DMS153 treated with DMSO at 0.1 percent for 48 hours (cell line): ENCODE measurements around the gene ASNSD1.
A peak's percentile ranks its signal among the peaks of the same experiment; 100 is the strongest.
"Not testable (repeated sequence)": the region's sequence is repeated elsewhere in the genome, so short reads cannot be mapped to it uniquely, and the experiment has no call there.

Experiments used
- DNase-seq: peaks from one replicate; lab custom pipeline; 2025; ENCODE audit not compliant: unreplicated experiment; lab: John Stamatoyannopoulos, UW

Gene ASNSD1

GRCh38 chr2:189646521-189646920, 14.7 kb upstream of the ASNSD1 start:
- DNase-seq = no peak

DNA sequence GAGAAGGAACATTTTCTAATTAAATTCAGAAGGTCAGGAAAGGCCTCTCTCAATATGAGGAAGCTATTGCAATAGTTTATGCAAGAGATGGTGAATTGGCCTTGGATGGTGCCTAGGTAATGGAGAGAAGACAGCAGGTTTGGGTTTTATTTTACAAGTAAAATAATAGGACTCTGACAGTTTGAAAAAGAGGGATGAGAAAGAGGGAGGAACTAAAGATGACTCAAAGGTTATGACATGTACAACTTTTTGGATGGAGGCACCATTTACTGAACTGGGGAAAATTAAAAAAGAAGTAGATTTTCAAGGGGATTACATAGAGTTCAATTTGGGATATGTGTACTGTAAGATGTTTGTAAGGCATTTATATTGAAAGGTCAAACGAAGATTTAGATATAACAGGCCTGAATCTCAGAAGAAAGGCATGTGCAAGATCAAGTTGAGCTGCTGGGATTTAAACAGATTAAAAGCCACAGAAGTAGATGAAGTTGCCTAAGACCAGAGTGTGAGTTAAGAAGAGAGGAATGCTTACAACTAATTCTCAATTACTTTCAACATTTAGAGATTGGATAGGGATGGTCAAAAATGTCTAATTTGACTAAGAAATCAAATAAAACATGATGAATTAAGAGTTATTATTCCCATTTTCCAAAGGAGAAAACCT, 12.3 kb upstream of the ASNSD1 start:
- DNase-seq = no peak

DNA sequence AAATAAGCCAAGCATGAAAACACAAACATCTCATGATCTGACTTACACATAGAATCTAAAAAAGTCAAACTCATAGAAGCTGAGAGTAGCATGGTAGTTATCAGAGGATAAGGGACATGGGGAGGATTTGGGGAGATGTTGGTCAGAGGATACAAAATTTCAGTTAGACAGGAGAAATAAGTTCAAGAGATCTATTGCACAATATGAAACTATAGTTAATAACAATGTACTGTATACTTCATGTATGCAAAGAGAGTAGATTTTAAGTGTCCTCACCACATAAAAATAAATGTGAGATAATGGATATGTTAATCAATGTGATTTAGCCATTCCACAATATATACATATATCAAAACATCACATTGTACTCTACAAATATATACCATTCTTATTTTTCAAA, 10.0 kb upstream of the ASNSD1 start:
- no peak for DNase-seq

DNA sequence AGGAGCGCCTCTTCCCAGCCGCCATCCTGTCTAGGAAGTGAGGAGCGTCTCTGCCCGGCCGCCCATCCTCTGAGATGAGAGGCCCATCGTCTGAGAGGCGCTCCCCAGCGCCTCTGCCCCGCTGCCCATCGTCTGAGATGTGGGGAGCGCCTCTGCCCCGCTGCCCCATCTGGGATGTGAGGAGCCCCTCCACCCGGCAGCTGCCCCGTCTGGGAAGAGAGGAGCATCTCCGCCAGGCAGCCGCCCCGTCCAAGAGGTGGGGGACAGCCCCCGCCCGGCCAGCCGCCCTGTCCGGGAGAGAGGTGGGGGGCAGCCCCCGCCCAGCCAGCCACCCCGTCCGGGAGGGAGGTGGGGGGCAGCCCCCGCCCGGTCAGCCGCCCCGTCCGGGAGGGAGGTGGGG, 7.8 kb upstream of the ASNSD1 start:
- not testable (repeated sequence) for DNase-seq

GRCh38 chr2:189654641-189655040, 6.6 kb upstream of the ASNSD1 start:
- DNase-seq = no peak

DNA sequence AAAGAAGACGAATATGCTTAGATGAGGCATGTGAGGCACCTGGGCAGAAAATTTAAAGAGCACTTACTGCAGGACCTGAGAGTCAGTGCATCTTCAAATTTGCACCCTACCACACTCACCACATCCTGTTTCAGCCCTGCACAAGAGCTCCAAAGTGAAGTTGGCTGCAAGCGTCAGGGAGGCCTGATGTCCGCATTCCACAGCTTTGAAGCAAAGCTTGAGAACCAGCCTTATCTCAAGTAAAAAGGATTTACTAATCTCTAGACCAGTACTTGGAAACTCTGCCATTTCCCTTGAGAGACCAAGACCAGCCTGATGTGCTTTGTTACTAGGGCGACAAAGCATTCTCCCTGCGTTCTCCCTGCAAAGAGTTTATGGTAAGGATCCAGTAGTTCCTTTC, 3.4 kb upstream of the ASNSD1 start:
- DNase-seq = no peak

- no peak for DNase-seq
Observed at GRCh38 chr2:189658306-189659212, 2.7 kb upstream of the ASNSD1 start.

- no peak for DNase-seq
Observed at GRCh38 chr2:189659734-189660133, 1.5 kb upstream of the ASNSD1 start.

- no peak for DNase-seq
Observed at GRCh38 chr2:189660803-189661147, 484 bp upstream of the ASNSD1 start.

DNA sequence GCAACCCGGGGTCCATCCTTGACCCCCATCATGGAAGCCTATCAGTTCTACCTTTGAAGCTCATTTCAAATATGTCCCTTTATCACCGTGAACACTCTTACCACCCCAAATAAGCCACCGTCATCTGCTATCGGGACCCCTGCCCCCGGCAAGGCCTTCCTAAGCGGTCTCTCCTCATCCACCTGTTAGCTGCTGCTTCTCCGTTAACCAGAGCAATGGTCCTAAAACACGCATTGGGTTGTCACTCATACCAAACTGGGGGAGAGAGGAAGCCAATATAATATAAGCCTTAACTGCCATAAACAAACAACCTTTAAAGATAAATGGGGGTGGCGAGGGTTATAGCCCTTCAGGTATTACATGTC, 680 bp downstream of the ASNSD1 start:
- DNase-seq = no peak

DNA sequence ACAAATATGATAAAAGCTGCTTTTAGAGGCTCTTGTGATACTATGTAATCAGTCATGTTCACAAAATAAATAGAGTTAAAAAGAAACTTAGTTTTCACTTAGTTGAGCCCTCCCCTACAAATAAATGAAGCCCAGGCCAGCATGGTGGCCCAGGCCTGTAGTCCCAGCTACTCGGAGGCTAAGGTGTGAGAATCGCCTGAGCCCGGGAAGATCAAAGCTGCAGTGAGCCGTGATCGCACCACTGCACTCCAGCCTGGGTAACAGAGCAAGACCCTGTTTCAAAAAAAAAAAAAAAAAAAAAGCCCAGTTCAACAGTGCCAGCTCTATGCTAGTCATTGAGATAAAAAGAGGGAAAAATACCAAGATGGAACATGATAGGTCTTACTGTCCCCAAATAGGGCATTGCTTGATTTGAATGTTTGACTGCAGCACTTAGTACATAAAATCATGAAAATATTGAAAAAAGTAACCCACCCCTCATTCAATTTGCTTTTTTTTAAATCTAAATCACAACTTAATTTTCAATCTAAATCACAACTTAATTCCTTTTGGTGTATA, 1.5 kb downstream of the ASNSD1 start:
- DNase-seq = no peak

DNA sequence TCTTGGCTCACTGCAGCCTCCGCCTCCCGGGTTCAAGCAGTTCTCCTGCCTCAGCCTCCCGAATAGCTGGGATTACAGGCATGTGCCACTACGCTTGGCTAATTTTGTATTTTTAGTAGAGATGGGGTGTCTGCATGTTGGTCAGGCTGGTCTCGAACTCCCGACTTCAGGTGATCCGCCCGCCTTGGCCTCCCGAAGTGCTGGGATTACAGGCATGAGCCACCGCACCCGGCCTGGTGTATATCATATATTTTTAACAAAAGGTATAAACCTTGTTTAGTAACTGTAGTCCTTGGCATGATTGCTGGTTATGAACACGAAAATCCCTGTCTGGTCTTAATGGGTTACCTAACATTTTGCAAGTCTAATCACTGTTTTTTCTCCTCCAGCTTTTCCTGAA, 2.1 kb downstream of the ASNSD1 start:
- not testable (repeated sequence) for DNase-seq

DNA sequence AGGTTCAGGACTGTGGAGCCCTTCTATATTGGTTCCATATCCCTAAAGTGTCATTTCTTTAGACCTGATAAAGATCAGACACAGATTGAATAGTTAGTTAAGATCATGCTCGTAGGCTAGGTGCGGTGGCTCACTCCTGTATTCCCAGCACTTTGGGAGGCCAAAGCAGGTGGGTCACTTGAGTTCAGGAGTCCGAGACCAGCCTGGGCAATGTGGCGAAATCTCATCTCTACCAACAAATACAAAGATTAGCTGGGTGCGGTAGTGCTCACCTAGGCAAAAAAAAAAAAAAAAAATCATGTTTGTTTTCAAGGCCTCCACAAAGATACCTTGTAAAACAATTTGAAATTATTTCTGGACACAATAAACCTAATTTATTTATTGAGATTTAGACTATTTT, 8.7 kb downstream of the ASNSD1 start:
- no peak for DNase-seq

DNA sequence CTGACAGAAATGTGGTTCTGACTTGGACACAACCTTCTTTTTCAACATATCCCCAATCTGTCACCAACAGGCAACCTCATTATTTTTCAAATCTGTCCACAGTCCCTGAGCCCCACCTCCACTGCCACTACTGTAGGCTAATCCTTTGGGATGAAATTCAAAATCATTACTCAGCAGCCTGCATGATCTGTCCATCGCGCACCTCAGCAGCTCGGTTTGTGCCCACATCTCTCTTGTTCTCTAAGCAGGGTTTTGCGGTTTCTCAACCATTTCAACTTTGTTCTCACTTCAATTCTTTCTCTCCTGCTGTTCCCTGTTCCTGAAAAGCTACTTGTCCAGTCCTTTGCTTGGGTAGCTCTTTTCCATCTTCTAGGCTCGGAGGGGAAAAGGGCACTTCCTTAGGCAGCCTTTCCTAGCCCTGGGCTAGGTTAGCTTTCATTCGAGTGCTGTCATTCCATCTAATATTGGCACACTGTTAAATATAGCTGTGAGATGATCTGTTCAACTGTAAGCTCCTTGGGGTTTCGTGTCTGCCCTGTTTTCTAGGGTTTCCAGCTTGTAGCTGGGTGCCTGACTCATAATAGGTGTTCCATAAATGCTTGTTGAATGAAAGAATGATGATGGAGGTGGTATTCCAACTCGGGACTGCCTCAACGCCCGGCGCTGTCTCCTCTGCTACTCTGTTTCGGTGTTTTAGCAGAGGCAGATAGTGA, 12.6 kb downstream of the ASNSD1 start:
- no peak for DNase-seq

- peak; percentile 73 for DNase-seq
Observed at GRCh38 chr2:189674374-189675112, 13.3 kb downstream of the ASNSD1 start, which contains the start of gene ANKAR. ANKAR (plus strand) TSS chr2:189674670; CDS start chr2:189676491, 1,821 bp downstream.

- no peak for DNase-seq
Observed at GRCh38 chr2:189676471-189676870, 15.2 kb downstream of the ASNSD1 start.

DNA sequence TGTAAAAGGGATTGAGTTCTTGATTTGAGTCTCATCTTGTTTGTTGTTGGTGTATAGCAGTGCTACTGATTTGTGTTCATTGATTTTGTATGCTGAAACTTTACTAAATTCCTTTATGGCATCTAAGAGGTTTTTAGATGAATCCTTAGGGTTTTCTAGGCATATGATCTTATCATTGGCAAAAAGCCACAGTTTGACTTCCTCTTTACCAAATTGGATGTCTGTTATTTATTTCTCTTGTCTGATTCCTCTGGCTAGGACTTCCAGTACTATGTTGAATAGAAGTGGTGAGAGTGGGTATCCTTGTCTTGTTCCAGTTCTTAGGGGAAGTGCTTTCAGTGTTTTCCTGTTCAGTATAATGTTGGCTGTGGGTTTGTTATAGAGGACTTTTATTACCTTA, 18.0 kb downstream of the ASNSD1 start:
- no peak for DNase-seq

DNA sequence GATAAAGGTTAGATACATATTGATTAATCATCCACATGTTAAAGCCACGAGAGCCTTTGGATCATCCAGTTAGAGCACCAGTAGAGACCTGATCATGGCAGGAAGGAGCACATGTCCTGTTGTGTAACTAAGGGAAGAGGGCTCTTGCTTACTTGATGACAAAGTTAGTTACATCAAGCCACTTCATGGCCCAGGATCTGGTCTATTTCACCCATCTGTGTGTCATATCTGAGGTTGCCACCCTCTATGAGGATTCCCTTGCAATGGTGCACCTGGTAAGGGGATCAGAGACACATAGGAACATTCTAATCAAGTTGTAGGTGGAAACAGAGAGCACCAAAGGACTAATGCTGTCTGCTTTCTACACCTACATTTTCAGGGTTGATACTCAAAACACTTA, 19.9 kb downstream of the ASNSD1 start:
- DNase-seq = no peak

DNA sequence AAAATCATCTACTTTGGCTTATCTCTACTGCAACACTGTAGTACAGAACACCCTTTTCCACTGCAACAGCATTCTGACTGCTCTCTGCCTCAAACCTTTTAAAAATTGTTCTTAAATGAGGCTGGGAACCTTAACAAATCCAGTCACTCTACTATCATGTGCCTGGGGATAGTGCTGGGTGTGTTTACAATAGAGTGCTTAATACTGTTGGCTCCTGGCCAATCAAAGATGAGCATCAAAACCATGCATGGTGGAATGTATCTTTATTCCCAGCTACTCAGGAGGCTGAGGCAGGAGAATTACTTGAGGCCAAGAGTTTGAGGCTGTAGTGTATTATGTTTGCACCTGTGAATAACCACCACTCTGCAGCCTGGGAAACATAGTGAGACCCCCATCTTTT, 20.6 kb downstream of the ASNSD1 start:
- no peak for DNase-seq

DNA sequence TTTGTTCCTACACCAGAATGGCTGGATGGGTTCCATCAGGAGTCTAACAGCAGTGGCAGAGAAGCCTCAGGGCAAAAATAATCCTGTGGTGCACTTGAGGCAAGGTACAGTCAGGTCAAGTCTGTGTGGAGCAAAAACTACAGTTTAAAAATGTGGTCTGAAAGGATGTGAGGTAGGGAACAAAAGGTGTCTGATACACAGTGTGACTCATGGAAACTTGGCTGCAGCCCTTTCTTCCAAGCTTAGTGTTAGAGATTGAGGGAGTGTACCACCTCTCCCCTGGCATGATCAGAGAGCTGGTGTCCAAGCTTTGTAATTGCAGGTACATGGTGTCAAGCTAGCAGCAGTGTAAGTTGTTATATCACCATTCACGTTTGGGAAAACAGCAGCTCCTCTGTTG, 22.1 kb downstream of the ASNSD1 start:
- DNase-seq = no peak

- DNase-seq = no peak
Observed at GRCh38 chr2:189684811-189685210, 23.6 kb downstream of the ASNSD1 start.
